HCT116 (cell line): ENCODE data around the gene TNFRSF19. TPM values are rescaled to one million over a fixed set of nuclear protein-coding genes. Genes with fewer than 3 reads are reported as not detected.

Experiments
- ATAC-seq: fragments of 200-7000 bp; cut with Tn5 transposase; 2 replicates; pipeline ENCODE4 v1.9.1; 2020; ENCODE audit warnings: mild to moderate bottlenecking, moderate library complexity
- BruUV-seq: library from RNA; stranded (reverse); fragments of 400-500 nt; replicated peaks from 2 replicates; lab custom pipeline; 2021; lab: Mats Ljungman, UMichigan
- CTCF ChIA-PET: fragments of 300-600 bp; sonication (Branson Sonifier 250); formaldehyde crosslinking; loops from one replicate; lab custom pipeline; 2021; ENCODE audit warnings: antibody characterized with exemption; lab: Charles Lee
- POLR2A ChIA-PET: fragments of 300-600, 350-600 bp; sonication (Branson Sonifier 250); formaldehyde crosslinking; loops from one replicate; lab custom pipeline; 2021; ENCODE audit warnings: antibody characterized with exemption; lab: Charles Lee
- RAD21 ChIA-PET, 2 experiments: fragments of 300-600 bp; sonication (Branson Sonifier 250); formaldehyde crosslinking; loops; one replicate each; lab custom pipeline; 2023; ENCODE audit warnings: low total read pairs in 2 of 2; ENCODE audit not compliant: uncharacterized antibody in 2 of 2, unreplicated experiment in 2 of 2, low non-redundant PET in 1 of 2; lab: Charles Lee
- DNase-seq: peaks from one replicate; pipeline ENCODE4 v3.0.0-alpha.2; 2010; ENCODE audit warnings: low read depth, low spot score
- H2AFZ ChIP-seq: fragments of 200-600 bp; shearing (Covaris generic), sonication (generic); 2 replicates; pipeline ENCODE4 v1.6.1; 2017; ENCODE audit warnings: low read depth, mixed run types, mixed read lengths, antibody characterized with exemption, low read length; ENCODE audit not compliant: poor library complexity, severe bottlenecking
- H3K27ac ChIP-seq: 2 replicates; pipeline ENCODE4 v1.5.1; 2012; ENCODE audit warnings: low read depth, low read length
- H3K27me3 ChIP-seq: fragments of 200-600 bp; sonication (generic); 2 replicates; pipeline ENCODE4 v1.6.1; 2016; ENCODE audit warnings: mixed run types, low read length, mixed read lengths; ENCODE audit not compliant: insufficient read depth
- H3K36me3 ChIP-seq, 2 experiments: fragments of 200-500 bp in 1 of 2; fragments of 200-600 bp in 1 of 2; sonication (Bioruptor generic) in 1 of 2; sonication (generic) in 1 of 2; 2 replicates each; pipeline versions ENCODE4 v1.5.1 to v1.6.1; 2014 to 2016; ENCODE audit warnings: low read length in 2 of 2, inconsistent platforms in 1 of 2, mixed read lengths in 1 of 2, mixed run types in 1 of 2; ENCODE audit not compliant: insufficient read depth in 2 of 2, control insufficient read depth in 1 of 2
- H3K4me1 ChIP-seq, 2 experiments: fragments of 200-600 bp in 1 of 2; sonication (generic) in 1 of 2; 2 replicates each; pipeline versions ENCODE4 v1.5.1 to v1.6.1; 2012 to 2017; ENCODE audit warnings: low read length in 2 of 2, inconsistent platforms in 1 of 2, mild to moderate bottlenecking in 1 of 2, mixed read lengths in 1 of 2, mixed run types in 1 of 2, moderate library complexity in 1 of 2; ENCODE audit not compliant: insufficient read depth in 2 of 2, control insufficient read depth in 1 of 2
- H3K4me2 ChIP-seq: fragments of 200-600 bp; sonication (generic); 2 replicates; pipeline ENCODE4 v1.6.1; 2017; ENCODE audit warnings: mixed run types, low read length, mixed read lengths
- H3K4me3 ChIP-seq, 2 experiments: fragments of 200-600 bp in 1 of 2; sonication (generic) in 1 of 2; replicated peaks in 1 of 2; 2 replicates each; pipeline ENCODE4 v1.5.1; 2011 to 2016; ENCODE audit warnings: low read length in 2 of 2, control low read depth in 1 of 2, low read depth in 1 of 2, mild to moderate bottlenecking in 1 of 2, mixed read lengths in 1 of 2, mixed run types in 1 of 2
- H3K79me2 ChIP-seq: fragments of 200-600 bp; sonication (generic); 2 replicates; pipeline ENCODE4 v1.6.1; 2017; ENCODE audit warnings: mild to moderate bottlenecking, mixed run types, low read length, moderate library complexity, mixed read lengths; ENCODE audit not compliant: insufficient read depth
- H3K9ac ChIP-seq: fragments of 200-600 bp; sonication (generic); 2 replicates; pipeline ENCODE4 v1.6.1; 2016; ENCODE audit warnings: low read length, mixed read lengths
- H3K9me2 ChIP-seq: fragments of 200-600 bp; sonication (generic), shearing (Covaris generic); 2 replicates; pipeline ENCODE4 v1.6.1; 2017; ENCODE audit warnings: mixed run types, mild to moderate bottlenecking, moderate library complexity; ENCODE audit not compliant: insufficient read depth
- H3K9me3 ChIP-seq, 2 experiments: fragments of 200-500 bp in 1 of 2; fragments of 200-600 bp in 1 of 2; sonication (Bioruptor generic) in 1 of 2; sonication (generic) in 1 of 2; 2 replicates each; pipeline ENCODE4 v1.6.1; 2014 to 2017; ENCODE audit warnings: low read length in 2 of 2, mixed read lengths in 2 of 2, inconsistent platforms in 1 of 2, low read depth in 1 of 2, mild to moderate bottlenecking in 1 of 2, mixed run types in 1 of 2, moderate library complexity in 1 of 2; ENCODE audit not compliant: control insufficient read depth in 1 of 2, insufficient read depth in 1 of 2
- H4K20me1 ChIP-seq: fragments of 200-600 bp; sonication (generic), shearing (Covaris generic); 2 replicates; pipeline ENCODE4 v1.6.1; 2017; ENCODE audit warnings: mixed run types, mild to moderate bottlenecking, moderate library complexity; ENCODE audit not compliant: insufficient read depth
- ELF1 ChIP-seq: IDR thresholded peaks from 2 replicates; pipeline ENCODE4 v1.6.1; 2012; ENCODE audit warnings: low read depth, borderline replicate concordance
- FOSL1 ChIP-seq: IDR thresholded peaks from 2 replicates; pipeline ENCODE4 v1.6.1; 2012; ENCODE audit warnings: low read depth
- JUND ChIP-seq: IDR thresholded peaks from 2 replicates; pipeline ENCODE4 v1.6.1; 2012
- POLR2A ChIP-seq: IDR thresholded peaks from 2 replicates; pipeline ENCODE4 v1.7.0; 2011; ENCODE audit warnings: borderline replicate concordance; ENCODE audit not compliant: insufficient read depth, insufficient read length; ENCODE audit errors: extremely low read depth
- RAD21 ChIP-seq: IDR thresholded peaks from 2 replicates; pipeline ENCODE4 v1.6.1; 2012; ENCODE audit warnings: low read depth, mild to moderate bottlenecking
- REST ChIP-seq: IDR thresholded peaks from 2 replicates; pipeline ENCODE4 v1.6.1; 2012; ENCODE audit warnings: low read depth
- SRF ChIP-seq: IDR thresholded peaks from 2 replicates; pipeline ENCODE4 v1.6.1; 2012; ENCODE audit warnings: low read depth
- TCF7L2 ChIP-seq: IDR thresholded peaks from 2 replicates; pipeline ENCODE4 v1.7.0; 2011; ENCODE audit warnings: borderline replicate concordance, inconsistent platforms; ENCODE audit not compliant: insufficient read depth, insufficient read length; ENCODE audit errors: extremely low read depth
- YY1 ChIP-seq: IDR thresholded peaks from 2 replicates; pipeline ENCODE4 v1.6.1; 2011; ENCODE audit warnings: low read length, low read depth, moderate library complexity, mild to moderate bottlenecking; ENCODE audit not compliant: insufficient replicate concordance; ENCODE audit errors: extremely low read depth
- ZFX ChIP-seq: fragments of 450-650 bp; IDR thresholded peaks from 2 replicates; pipeline ENCODE4 v1.6.1; 2017
- intact Hi-C: fragments of 100-400 bp; cut with micrococcal nuclease; formaldehyde crosslinking; loops from 2 replicates; pipeline ENCODE4 v1.10.0; 2022
- total RNA-seq: library from RNA; stranded (reverse); gene quantifications from one replicate; pipeline ENCODE4 v1.2.1, GENCODE V29; 2021; ENCODE audit not compliant: unreplicated experiment
- TF ChIP-seq, protein P1 (sequence below), 3 experiments: fragments of 200-600 bp in 1 of 3; sonication (generic) in 1 of 3; IDR thresholded peaks in 2 of 3; conservative IDR thresholded peaks in 1 of 3; 2 replicates each; pipeline ENCODE4 v1.5.1; 2012 to 2017; ENCODE audit warnings: low read depth in 2 of 3, low read length in 2 of 3, antibody characterized with exemption in 1 of 3, borderline replicate concordance in 1 of 3, control low read depth in 1 of 3, mild to moderate bottlenecking in 1 of 3, mixed read lengths in 1 of 3, mixed run types in 1 of 3, moderate library complexity in 1 of 3; ENCODE audit not compliant: insufficient read depth in 1 of 3
- TF ChIP-seq, protein P2 (sequence below): IDR thresholded peaks from 2 replicates; pipeline ENCODE4 v1.6.1; 2012

The TNFRSF19 gene
- total RNA-seq, 1 experiment from 2014 or later: 1.1 TPM

DNA sequence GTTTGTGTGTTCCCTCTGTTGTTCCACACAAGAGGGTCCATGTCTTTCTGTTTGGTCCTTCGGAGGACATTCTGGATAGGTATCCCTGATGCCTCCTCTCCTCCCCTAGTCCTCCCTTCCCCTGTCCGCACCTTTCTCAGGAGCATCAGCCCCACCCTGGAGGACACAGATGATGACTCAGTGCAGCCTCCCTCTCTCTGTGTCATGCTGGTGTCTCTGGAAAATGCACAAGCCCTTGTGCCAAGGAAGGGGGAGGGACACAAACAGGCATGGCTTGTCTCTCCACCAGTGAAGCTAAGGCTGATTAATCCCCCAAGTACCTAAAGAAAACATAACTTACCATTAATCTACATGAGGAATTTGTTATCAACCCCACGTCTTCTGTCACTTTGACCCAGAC is 16.2 kb upstream of the TNFRSF19 start:
- H3K79me2 ChIP-seq: no peaks in the 10 kb centered on the region
- peaks cover 3 to 24% of the 10 kb centered on the region in 2 experiments; a peak in 3 of 4 replicates for H3K4me1 ChIP-seq
- intact Hi-C loops: no loop called here
- H3K4me3 ChIP-seq: no peak overlapping the region
- H2AFZ ChIP-seq: no peak overlapping the region
- H3K4me2 ChIP-seq: peak overlapping the region; percentile 52
- H3K27me3 ChIP-seq: no peaks in the 10 kb centered on the region
- ChIA-PET POLR2A (no interaction called here), RAD21 (no interaction called here), CTCF (no interaction called here)
- no peaks in the 10 kb centered on the region for H3K36me3 ChIP-seq
- DNase-seq: peak; percentile 19
- peak; percentile 85 for ATAC-seq
- H4K20me1 ChIP-seq: no peaks in the 10 kb centered on the region
- H3K9me3 ChIP-seq: no peaks in the 10 kb centered on the region
- no peak overlapping the region for H3K27ac ChIP-seq
- TF ChIP-seq SRF: no peak
- no peak for TF ChIP-seq ZFX
- TF ChIP-seq FOSL1: peak; percentile 34; the same call in 1 of the 2 replicates
- BruUV-seq: no TSS peak
- no peaks in the 10 kb centered on the region for H3K9me2 ChIP-seq
- H3K9ac ChIP-seq: no peak overlapping the region

DNA sequence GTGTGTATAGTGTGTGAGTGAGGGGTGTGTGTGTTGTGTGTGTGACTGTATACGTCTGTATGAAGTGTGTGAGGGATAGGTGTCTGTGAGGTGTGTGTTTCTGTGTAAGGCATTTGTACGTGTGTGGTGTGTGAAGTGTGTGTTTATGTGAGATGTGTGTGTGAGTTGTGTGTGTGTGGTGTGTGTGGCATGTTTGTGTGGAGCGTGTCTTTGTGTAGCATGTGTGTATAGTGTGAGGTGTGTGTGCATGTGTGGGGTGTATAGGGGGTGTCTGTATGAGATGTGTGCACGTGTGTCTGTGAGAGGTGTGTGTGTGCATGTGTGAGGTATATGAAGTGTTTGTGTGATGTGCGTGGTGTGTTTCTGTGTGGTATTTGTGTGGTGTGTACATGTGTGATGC is 13.2 kb upstream of the TNFRSF19 start:
- ChIA-PET RAD21 (no interaction called here), POLR2A (no interaction called here), CTCF (no interaction called here)
- TF ChIP-seq ELF1 (no peak), POLR2A (no peak), TCF7L2 (no peak), YY1 (no peak), REST (no peak), JUND (no peak), RAD21 (no peak), FOSL1 (no peak)
- TF ChIP-seq, protein P1, sequence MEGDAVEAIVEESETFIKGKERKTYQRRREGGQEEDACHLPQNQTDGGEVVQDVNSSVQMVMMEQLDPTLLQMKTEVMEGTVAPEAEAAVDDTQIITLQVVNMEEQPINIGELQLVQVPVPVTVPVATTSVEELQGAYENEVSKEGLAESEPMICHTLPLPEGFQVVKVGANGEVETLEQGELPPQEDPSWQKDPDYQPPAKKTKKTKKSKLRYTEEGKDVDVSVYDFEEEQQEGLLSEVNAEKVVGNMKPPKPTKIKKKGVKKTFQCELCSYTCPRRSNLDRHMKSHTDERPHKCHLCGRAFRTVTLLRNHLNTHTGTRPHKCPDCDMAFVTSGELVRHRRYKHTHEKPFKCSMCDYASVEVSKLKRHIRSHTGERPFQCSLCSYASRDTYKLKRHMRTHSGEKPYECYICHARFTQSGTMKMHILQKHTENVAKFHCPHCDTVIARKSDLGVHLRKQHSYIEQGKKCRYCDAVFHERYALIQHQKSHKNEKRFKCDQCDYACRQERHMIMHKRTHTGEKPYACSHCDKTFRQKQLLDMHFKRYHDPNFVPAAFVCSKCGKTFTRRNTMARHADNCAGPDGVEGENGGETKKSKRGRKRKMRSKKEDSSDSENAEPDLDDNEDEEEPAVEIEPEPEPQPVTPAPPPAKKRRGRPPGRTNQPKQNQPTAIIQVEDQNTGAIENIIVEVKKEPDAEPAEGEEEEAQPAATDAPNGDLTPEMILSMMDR (IDR thresholded peaks at IDR 0.05 in 2 of 3, conservative IDR thresholded peaks at IDR 0.05 in 1 of 3; ENCODE audit: borderline replicate concordance in 1 of 3, insufficient read depth in 1 of 3, low read depth in 2 of 3, low read length in 2 of 3): no peak
- TF ChIP-seq, protein P2, sequence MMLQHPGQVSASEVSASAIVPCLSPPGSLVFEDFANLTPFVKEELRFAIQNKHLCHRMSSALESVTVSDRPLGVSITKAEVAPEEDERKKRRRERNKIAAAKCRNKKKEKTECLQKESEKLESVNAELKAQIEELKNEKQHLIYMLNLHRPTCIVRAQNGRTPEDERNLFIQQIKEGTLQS: no peak
- H3K36me3 ChIP-seq: no peaks in the 10 kb centered on the region
- H3K9ac ChIP-seq: no peak overlapping the region
- ATAC-seq (no peak), DNase-seq (no peak)
- H2AFZ ChIP-seq: no peak overlapping the region
- H3K79me2 ChIP-seq: no peaks in the 10 kb centered on the region
- intact Hi-C loops: no loop called here
- no peaks in the 10 kb centered on the region for H3K9me3 ChIP-seq
- no TSS peak for BruUV-seq
- no peak overlapping the region for H3K27ac ChIP-seq
- H3K4me3 ChIP-seq: no peak overlapping the region
- H3K9me2 ChIP-seq: no peaks in the 10 kb centered on the region
- H3K4me1 ChIP-seq: peaks cover 3 to 27% of the 10 kb centered on the region in 2 experiments; a peak in 3 of 4 replicates
- no peaks in the 10 kb centered on the region for H4K20me1 ChIP-seq
- no peak overlapping the region for H3K4me2 ChIP-seq
- H3K27me3 ChIP-seq: no peaks in the 10 kb centered on the region
